A673 (cell line): Measurements from ENCODE around the gene MMS22L.

ENCODE experiments used
- EZH2 ChIP-seq: fragments of 200-600 bp; sonication (generic); IDR thresholded peaks from 2 replicates; pipeline ENCODE4 v1.6.1; 2017; ENCODE audit warnings: borderline replicate concordance, low read depth, mild to moderate bottlenecking, mixed read lengths, antibody characterized with exemption, low read length; ENCODE audit not compliant: poor library complexity, severe bottlenecking
- TF ChIP-seq, protein P1 (sequence below): fragments of 300-800, 200-600 bp; sonication (generic); conservative IDR thresholded peaks from 2 replicates; pipeline ENCODE4 v1.5.1; 2017; ENCODE audit warnings: low read depth, mild to moderate bottlenecking, antibody characterized with exemption, low read length, moderate library complexity, mixed read lengths

GRCh38 chr6:97094376-97094775 is 188.6 kb downstream of the MMS22L start:
- TF ChIP-seq, protein P1, sequence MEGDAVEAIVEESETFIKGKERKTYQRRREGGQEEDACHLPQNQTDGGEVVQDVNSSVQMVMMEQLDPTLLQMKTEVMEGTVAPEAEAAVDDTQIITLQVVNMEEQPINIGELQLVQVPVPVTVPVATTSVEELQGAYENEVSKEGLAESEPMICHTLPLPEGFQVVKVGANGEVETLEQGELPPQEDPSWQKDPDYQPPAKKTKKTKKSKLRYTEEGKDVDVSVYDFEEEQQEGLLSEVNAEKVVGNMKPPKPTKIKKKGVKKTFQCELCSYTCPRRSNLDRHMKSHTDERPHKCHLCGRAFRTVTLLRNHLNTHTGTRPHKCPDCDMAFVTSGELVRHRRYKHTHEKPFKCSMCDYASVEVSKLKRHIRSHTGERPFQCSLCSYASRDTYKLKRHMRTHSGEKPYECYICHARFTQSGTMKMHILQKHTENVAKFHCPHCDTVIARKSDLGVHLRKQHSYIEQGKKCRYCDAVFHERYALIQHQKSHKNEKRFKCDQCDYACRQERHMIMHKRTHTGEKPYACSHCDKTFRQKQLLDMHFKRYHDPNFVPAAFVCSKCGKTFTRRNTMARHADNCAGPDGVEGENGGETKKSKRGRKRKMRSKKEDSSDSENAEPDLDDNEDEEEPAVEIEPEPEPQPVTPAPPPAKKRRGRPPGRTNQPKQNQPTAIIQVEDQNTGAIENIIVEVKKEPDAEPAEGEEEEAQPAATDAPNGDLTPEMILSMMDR: no peak
- TF ChIP-seq EZH2: no peak
